Sigmoid colon (tissue), 4 donors: Measurements from ENCODE around the gene ACIN1.

Source experiments
- CTCF ChIP-seq, 4 experiments: fragments of 450-650 bp in 3 of 4; fragments of 200-600 bp in 1 of 4; IDR thresholded peaks; one replicate each; pipeline ENCODE4 v1.5.1; 2016 to 2019; ENCODE audit warnings: antibody characterized with exemption in 4 of 4, mild to moderate bottlenecking in 3 of 4, moderate library complexity in 2 of 4
- POLR2A ChIP-seq, 2 donors: fragments of 450-650 bp; IDR thresholded peaks; one replicate each; pipeline ENCODE4 v1.6.1; 2016; ENCODE audit warnings: antibody characterized with exemption in 2 of 2, mild to moderate bottlenecking in 2 of 2, moderate library complexity in 2 of 2
- POLR2AphosphoS5 ChIP-seq, 4 donors: sonication (generic); formaldehyde crosslinking; IDR thresholded peaks; one replicate each; pipeline ENCODE4 v1.6.1; 2017; ENCODE audit warnings: antibody characterized with exemption in 4 of 4

GRCh38 chr14:23104591-23105347, 9.8 kb upstream of the ACIN1 start, which contains the start of gene CIROP:
- TF ChIP-seq CTCF (IDR thresholded peaks at IDR 0.05): no peak
- no peak for TF ChIP-seq POLR2A (IDR thresholded peaks at IDR 0.05)
- TF ChIP-seq POLR2AphosphoS5 (IDR thresholded peaks at IDR 0.05): no peak
